Breast epithelium (tissue), 4 donors: ENCODE results near the gene CLSTN2. TPM values are rescaled to one million over a fixed set of nuclear protein-coding genes. Genes with fewer than 3 reads are reported as not detected.

Source experiments
- DNase-seq, 2 donors: peaks; one replicate each; pipeline ENCODE4 v3.0.0-alpha.2; 2019; ENCODE audit warnings: low spot score in 2 of 2
- H3K27ac ChIP-seq, 2 donors: fragments of 200-600 bp; sonication (generic) in 1 of 2; one replicate each; pipeline ENCODE4 v1.5.1; 2016 to 2019; ENCODE audit warnings: mild to moderate bottlenecking in 1 of 2
- H3K27me3 ChIP-seq, 2 donors: fragments of 200-600 bp; sonication (generic) in 1 of 2; one replicate each; pipeline versions ENCODE4 v1.5.1 to v1.6.0; 2017 to 2019; ENCODE audit warnings: control low read depth in 1 of 2, mild to moderate bottlenecking in 1 of 2
- H3K36me3 ChIP-seq: fragments of 200-600 bp; one replicate; pipeline ENCODE4 v1.5.1; 2019
- H3K4me1 ChIP-seq, 2 donors: fragments of 200-600 bp; sonication (generic); one replicate each; pipeline ENCODE4 v1.5.1; 2016 to 2019; ENCODE audit warnings: control low read depth in 1 of 2
- H3K4me3 ChIP-seq, 3 donors: fragments of 200-600 bp; sonication (generic); 1 replicate in 2 of 3; 2 replicates in 1 of 3; pipeline ENCODE4 v1.5.1; 2016 to 2019; ENCODE audit warnings: mild to moderate bottlenecking in 3 of 3, moderate library complexity in 2 of 3
- H3K9me3 ChIP-seq, 2 donors: fragments of 200-600 bp; sonication (generic) in 1 of 2; one replicate each; pipeline ENCODE4 v1.5.1; 2016 to 2019; ENCODE audit warnings: control low read depth in 1 of 2
- CTCF ChIP-seq, 3 donors: fragments of 450-650 bp; IDR thresholded peaks; one replicate each; pipeline ENCODE4 v1.5.1; 2016 to 2017; ENCODE audit warnings: antibody characterized with exemption in 3 of 3, mild to moderate bottlenecking in 3 of 3, moderate library complexity in 3 of 3
- POLR2A ChIP-seq: fragments of 450-650 bp; IDR thresholded peaks from one replicate; pipeline ENCODE4 v1.6.1; 2016; ENCODE audit warnings: antibody characterized with exemption, mild to moderate bottlenecking, moderate library complexity
- POLR2AphosphoS5 ChIP-seq, 3 donors: sonication (generic); formaldehyde crosslinking; IDR thresholded peaks; one replicate each; pipeline ENCODE4 v1.6.1; 2017; ENCODE audit warnings: antibody characterized with exemption in 3 of 3
- intact Hi-C: fragments of 100-400 bp; cut with DNase I; formaldehyde crosslinking; loops from one replicate; pipeline ENCODE4 v1.15.1; 2023; ENCODE audit warnings: low total_unique reads
- total RNA-seq, 3 donors: library from RNA; depleted of rRNA; stranded (reverse); fragments of >200 nt; gene quantifications; one replicate each; pipeline ENCODE4 v1.1.0, GENCODE V29; 2016

The CLSTN2 gene
- total RNA-seq, 3 donors from 2014 or later: 15.5 to 75.5 (median 33.1) TPM

DNA sequence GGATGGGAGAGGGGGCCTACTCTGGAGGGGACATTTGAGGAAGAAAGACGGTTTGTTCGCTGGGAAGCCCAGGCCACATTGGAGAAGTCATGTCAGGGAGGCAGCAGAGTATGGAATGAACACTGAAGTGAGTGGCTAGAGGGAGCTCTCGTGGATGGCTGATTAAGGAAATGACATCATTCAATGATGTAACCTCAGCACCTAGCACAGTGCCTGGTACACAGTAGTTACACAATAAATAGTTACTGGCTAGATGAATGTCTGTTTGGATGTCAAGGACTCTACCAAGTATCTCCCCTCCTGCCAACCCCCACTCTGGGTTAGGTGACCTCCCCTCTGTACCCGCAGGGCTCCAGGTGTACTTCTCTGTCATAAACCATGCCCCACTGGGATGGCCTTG, 121.1 kb downstream of the CLSTN2 start:
- no peak for DNase-seq
- Histone ChIP-seq H3K27ac (no peak overlapping the region), H3K27me3 (no peaks in the 10 kb centered on the region), H3K4me3 (no peak overlapping the region), H3K36me3 (no peaks in the 10 kb centered on the region), H3K4me1 (no peaks in the 10 kb centered on the region), H3K9me3 (no peaks in the 10 kb centered on the region)
- no peak for TF ChIP-seq CTCF (IDR thresholded peaks at IDR 0.05)
- TF ChIP-seq POLR2AphosphoS5 (IDR thresholded peaks at IDR 0.05): no peak
- intact Hi-C loops: no loop called here

GRCh38 chr3:140061211-140061610, 126.2 kb downstream of the CLSTN2 start:
- no peaks in the 10 kb centered on the region for H3K9me3 ChIP-seq
- no peak overlapping the region for H3K4me3 ChIP-seq
- intact Hi-C loops: no loop called here
- H3K36me3 ChIP-seq: no peaks in the 10 kb centered on the region
- H3K27me3 ChIP-seq: no peaks in the 10 kb centered on the region
- H3K27ac ChIP-seq: no peak overlapping the region
- H3K4me1 ChIP-seq: no peaks in the 10 kb centered on the region
- no peak for DNase-seq
- TF ChIP-seq POLR2AphosphoS5 (IDR thresholded peaks at IDR 0.05) (no peak), CTCF (IDR thresholded peaks at IDR 0.05) (no peak), POLR2A (no peak)

DNA sequence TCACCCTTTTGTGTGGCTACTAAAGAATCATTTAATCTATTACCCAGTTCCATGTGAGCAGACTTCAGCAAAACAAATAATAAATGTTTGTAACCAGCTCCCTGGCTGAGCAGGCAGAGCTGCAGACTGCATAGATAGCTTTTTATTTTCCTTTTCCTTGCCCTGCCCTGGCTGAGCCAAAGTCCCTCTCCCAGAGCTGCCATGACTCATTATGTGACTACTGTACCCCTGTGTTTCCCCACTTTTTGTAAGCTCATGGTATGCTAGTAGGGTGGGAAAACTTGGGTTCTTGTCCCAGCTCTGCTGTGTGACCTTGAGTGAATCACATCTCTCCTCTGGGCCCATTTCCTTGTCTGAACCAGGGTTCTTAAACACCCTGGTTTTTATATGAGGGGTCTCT, 127.5 kb downstream of the CLSTN2 start:
- Histone ChIP-seq H3K27ac (no peak overlapping the region), H3K4me3 (no peak overlapping the region), H3K36me3 (no peaks in the 10 kb centered on the region), H3K27me3 (no peaks in the 10 kb centered on the region), H3K9me3 (no peaks in the 10 kb centered on the region), H3K4me1 (no peaks in the 10 kb centered on the region)
- intact Hi-C loops: no loop called here
- no peak for TF ChIP-seq POLR2AphosphoS5 (IDR thresholded peaks at IDR 0.05)
- no peak for TF ChIP-seq CTCF (IDR thresholded peaks at IDR 0.05)
- TF ChIP-seq POLR2A: no peak
- DNase-seq: no peak

GRCh38 chr3:140067487-140067886, 132.5 kb downstream of the CLSTN2 start:
- no peaks in the 10 kb centered on the region for H3K36me3 ChIP-seq
- TF ChIP-seq POLR2AphosphoS5 (IDR thresholded peaks at IDR 0.05) (no peak), CTCF (IDR thresholded peaks at IDR 0.05) (no peak), POLR2A (no peak)
- no peaks in the 10 kb centered on the region for H3K4me1 ChIP-seq
- H3K9me3 ChIP-seq: no peaks in the 10 kb centered on the region
- intact Hi-C loops: no loop called here
- no peak for DNase-seq
- no peak overlapping the region for H3K27ac ChIP-seq
- no peaks in the 10 kb centered on the region for H3K27me3 ChIP-seq
- H3K4me3 ChIP-seq: no peak overlapping the region

- intact Hi-C loops: no loop called here
- H3K9me3 ChIP-seq: no peaks in the 10 kb centered on the region
- H3K27ac ChIP-seq: no peak overlapping the region
- DNase-seq: no peak
- H3K36me3 ChIP-seq: no peaks in the 10 kb centered on the region
- H3K4me1 ChIP-seq: no peaks in the 10 kb centered on the region
- TF ChIP-seq POLR2AphosphoS5 (IDR thresholded peaks at IDR 0.05): no peak
- TF ChIP-seq POLR2A: no peak
- no peak for TF ChIP-seq CTCF (IDR thresholded peaks at IDR 0.05)
- H3K4me3 ChIP-seq: no peak overlapping the region
- no peaks in the 10 kb centered on the region for H3K27me3 ChIP-seq
Observed at GRCh38 chr3:140068494-140069017, 133.6 kb downstream of the CLSTN2 start.
